ENCODE data around the gene PWWP2B. TPM values are rescaled to one million over a fixed set of nuclear protein-coding genes. Genes with fewer than 3 reads are reported as not detected.

Gene PWWP2B
- total and polyA plus RNA-seq, 10 donors: 22.5 to 50.0 (median 28.0) TPM

- peaks cover 11 to 40% (median 28%) of the 10 kb centered on the region in 6 donors for H3K4me1 ChIP-seq
- no peaks in the 10 kb centered on the region for H3K27me3 ChIP-seq (replicated peaks in 1 of 7)
- DNase-seq: no peak
- H3K4me3 ChIP-seq: no peak overlapping the region
- H3K36me3 ChIP-seq: peaks cover 0 to 17% (median 2%) of the 10 kb centered on the region in 6 donors
- H3K9me3 ChIP-seq: no peaks in the 10 kb centered on the region
- 91 to 96% (median 95%) methylated on average over 2 of the region's 2 CpGs for WGBS, 5 donors
- intact Hi-C loops (cut with DNase I; ENCODE audit: low total_unique reads): no loop called here
- TF ChIP-seq POLR2A (IDR thresholded peaks at IDR 0.05): no peak
- TF ChIP-seq CTCF (IDR thresholded peaks at IDR 0.05 in 8 of 11, conservative IDR thresholded peaks at IDR 0.05 in 3 of 11): peak in 1 of 11 experiments; percentile 27
- no peak overlapping the region for H3K27ac ChIP-seq
These were observed 31.0 kb downstream of the PWWP2B start for GRCh38 chr10:132427939-132428367.

GRCh38 chr10:132428486-132428995 lies 31.5 kb downstream of the PWWP2B start:
- TF ChIP-seq CTCF (IDR thresholded peaks at IDR 0.05 in 8 of 11, conservative IDR thresholded peaks at IDR 0.05 in 3 of 11) (no peak), POLR2AphosphoS5 (IDR thresholded peaks at IDR 0.05) (no peak), POLR2A (IDR thresholded peaks at IDR 0.05) (no peak)
- peak; percentile 57 for DNase-seq
- Histone ChIP-seq H3K27me3 (replicated peaks in 1 of 7) (no peaks in the 10 kb centered on the region), H3K9me3 (no peaks in the 10 kb centered on the region), H3K4me3 (no peak overlapping the region), H3K4me1 (peaks cover 5 to 34% (median 22%) of the 10 kb centered on the region in 6 donors), H3K27ac (no peak overlapping the region), H3K36me3 (peaks cover 0 to 17% (median 2%) of the 10 kb centered on the region in 6 donors)
- intact Hi-C loops (cut with DNase I; ENCODE audit: low total_unique reads): no loop called here
- 89 to 99% (median 97%) methylated on average over 9 to 11 of the region's 11 CpGs for WGBS, 5 donors

GRCh38 chr10:132429281-132430230 lies 32.6 kb downstream of the PWWP2B start:
- H3K27me3 ChIP-seq (replicated peaks in 1 of 7): no peaks in the 10 kb centered on the region
- intact Hi-C loops (cut with DNase I; ENCODE audit: low total_unique reads): no loop called here
- H3K4me3 ChIP-seq: no peak overlapping the region
- H3K36me3 ChIP-seq: peaks cover 0 to 17% (median 2%) of the 10 kb centered on the region in 6 donors
- H3K27ac ChIP-seq: peak overlapping the region in 2 of 8 donors; percentile 19 to 26
- TF ChIP-seq POLR2AphosphoS5 (IDR thresholded peaks at IDR 0.05) (peak in 1 of 3 donors; percentile 39), CTCF (IDR thresholded peaks at IDR 0.05 in 8 of 11, conservative IDR thresholded peaks at IDR 0.05 in 3 of 11) (no peak)
- no peaks in the 10 kb centered on the region for H3K9me3 ChIP-seq
- 44 to 56% (median 50%) methylated on average over 12 to 18 of the region's 18 CpGs for WGBS, 5 donors
- H3K4me1 ChIP-seq: peaks cover 5 to 34% (median 21%) of the 10 kb centered on the region in 6 donors
- peak; percentile 73 for DNase-seq

GRCh38 chr10:132430231-132430743 lies 33.3 kb downstream of the PWWP2B start:
- peaks cover 0 to 17% (median 2%) of the 10 kb centered on the region in 6 donors for H3K36me3 ChIP-seq
- H3K27me3 ChIP-seq (replicated peaks in 1 of 7): no peaks in the 10 kb centered on the region
- TF ChIP-seq CTCF (IDR thresholded peaks at IDR 0.05 in 8 of 11, conservative IDR thresholded peaks at IDR 0.05 in 3 of 11): no peak
- no peak for TF ChIP-seq POLR2A (IDR thresholded peaks at IDR 0.05)
- TF ChIP-seq POLR2AphosphoS5 (IDR thresholded peaks at IDR 0.05): no peak
- 84 to 95% (median 91%) methylated on average over 7 to 8 of the region's 8 CpGs for WGBS, 5 donors
- intact Hi-C loops (cut with DNase I; ENCODE audit: low total_unique reads): no loop called here
- H3K4me3 ChIP-seq: no peak overlapping the region
- no peaks in the 10 kb centered on the region for H3K9me3 ChIP-seq
- no peak overlapping the region for H3K27ac ChIP-seq
- peaks cover 5 to 34% (median 24%) of the 10 kb centered on the region in 6 donors for H3K4me1 ChIP-seq
- no peak for DNase-seq
